Tibial nerve (tissue), 4 donors: ENCODE measurements around the gene SAMD8.
"Not testable (repeated sequence)": the region's sequence is repeated elsewhere in the genome, so short reads cannot be mapped to it uniquely, and the experiment has no call there.

Experiments used
- CTCF ChIP-seq, 5 experiments: fragments of 200-600 bp in 3 of 5; fragments of 450-650 bp in 2 of 5; sonication (generic) in 3 of 5; IDR thresholded peaks; one replicate each; pipeline ENCODE4 v1.5.1; 2016 to 2019; ENCODE audit warnings: antibody characterized with exemption in 5 of 5, mild to moderate bottlenecking in 3 of 5, moderate library complexity in 2 of 5
- EP300 ChIP-seq, 2 donors: sonication (generic); formaldehyde crosslinking; IDR thresholded peaks; one replicate each; pipeline ENCODE4 v1.6.1; 2017; ENCODE audit warnings: antibody characterized with exemption in 2 of 2, mild to moderate bottlenecking in 1 of 2
- POLR2A ChIP-seq, 2 donors: fragments of 450-650 bp; IDR thresholded peaks; one replicate each; pipeline ENCODE4 v1.6.1; 2017; ENCODE audit warnings: antibody characterized with exemption in 2 of 2, mild to moderate bottlenecking in 2 of 2, moderate library complexity in 2 of 2

GRCh38 chr10:75206638-75207037 is 95.2 kb downstream of the SAMD8 start:
- TF ChIP-seq CTCF, EP300, POLR2A (IDR thresholded peaks at IDR 0.05): not testable (repeated sequence)
